Measurements from ENCODE around the gene LRRC39.
"Not testable (repeated sequence)": the region's sequence is repeated elsewhere in the genome, so short reads cannot be mapped to it uniquely, and the experiment has no call there.

The LRRC39 gene

GRCh38 chr1:100213141-100213540 is 35.1 kb upstream of the LRRC39 start:
- no peak for DNase-seq
- TF ChIP-seq CTCF (IDR thresholded peaks at IDR 0.05), result no peak
- Mint-ChIP-seq H3K4me1 (no peaks in the 10 kb centered on the region), H3K9me3 (no peaks in the 10 kb centered on the region), H3K27me3 (ENCODE audit: low read depth, poor library complexity) (no peaks in the 10 kb centered on the region), H3K27ac (no peak overlapping the region), H3K36me3 (ENCODE audit: low read depth) (peaks cover 36% of the 10 kb centered on the region), H3K4me3 (no peak overlapping the region)

GRCh38 chr1:100206301-100206700 is 28.2 kb upstream of the LRRC39 start:
- no peak overlapping the region for H3K27ac Mint-ChIP-seq
- peaks cover 73% of the 10 kb centered on the region for H3K36me3 Mint-ChIP-seq (ENCODE audit: low read depth)
- H3K9me3 Mint-ChIP-seq, result peaks cover 34% of the 10 kb centered on the region
- H3K4me1 Mint-ChIP-seq, result peaks cover 22% of the 10 kb centered on the region
- H3K27me3 Mint-ChIP-seq (ENCODE audit: low read depth, poor library complexity), result no peaks in the 10 kb centered on the region
- DNase-seq, result no peak
- H3K4me3 Mint-ChIP-seq, result no peak overlapping the region
- no peak for TF ChIP-seq CTCF (IDR thresholded peaks at IDR 0.05)

- H3K4me3 Mint-ChIP-seq; H3K27ac Mint-ChIP-seq; H3K27me3 Mint-ChIP-seq (ENCODE audit: low read depth, poor library complexity); DNase-seq: not testable (repeated sequence)
- H3K36me3 Mint-ChIP-seq (ENCODE audit: low read depth), result peaks cover 78% of the 10 kb centered on the region
- peaks cover 29% of the 10 kb centered on the region for H3K4me1 Mint-ChIP-seq
- H3K9me3 Mint-ChIP-seq, result peaks cover 38% of the 10 kb centered on the region
Measured at GRCh38 chr1:100205593-100205992, 27.5 kb upstream of the LRRC39 start.

GRCh38 chr1:100205103-100205502 is 27.0 kb upstream of the LRRC39 start:
- not testable (repeated sequence) for H3K27me3 Mint-ChIP-seq (ENCODE audit: low read depth, poor library complexity); H3K27ac Mint-ChIP-seq; DNase-seq; H3K4me3 Mint-ChIP-seq
- peaks cover 38% of the 10 kb centered on the region for H3K9me3 Mint-ChIP-seq
- peaks cover 33% of the 10 kb centered on the region for H3K4me1 Mint-ChIP-seq
- H3K36me3 Mint-ChIP-seq (ENCODE audit: low read depth), result peaks cover 80% of the 10 kb centered on the region

- H3K9me3 Mint-ChIP-seq, result peaks cover 38% of the 10 kb centered on the region
- not testable (repeated sequence) for DNase-seq; H3K27me3 Mint-ChIP-seq (ENCODE audit: low read depth, poor library complexity)
- H3K27ac Mint-ChIP-seq, result peak overlapping the region; percentile 90
- peaks cover 85% of the 10 kb centered on the region for H3K36me3 Mint-ChIP-seq (ENCODE audit: low read depth)
- peak overlapping the region; percentile 6 for H3K4me3 Mint-ChIP-seq
- peaks cover 37% of the 10 kb centered on the region for H3K4me1 Mint-ChIP-seq
Measured at GRCh38 chr1:100202703-100203102, 24.6 kb upstream of the LRRC39 start.

GRCh38 chr1:100200060-100200459 is 22.0 kb upstream of the LRRC39 start:
- Mint-ChIP-seq H3K4me1 (peaks cover 37% of the 10 kb centered on the region), H3K36me3 (ENCODE audit: low read depth) (peaks cover 80% of the 10 kb centered on the region)
- peak; percentile 24 for DNase-seq

GRCh38 chr1:100198596-100198995 is 20.5 kb upstream of the LRRC39 start:
- no peak for TF ChIP-seq CTCF (IDR thresholded peaks at IDR 0.05)
- Mint-ChIP-seq H3K4me1 (peaks cover 31% of the 10 kb centered on the region), H3K9me3 (peaks cover 15% of the 10 kb centered on the region), H3K4me3 (no peak overlapping the region), H3K27ac (peak overlapping the region; percentile 77), H3K36me3 (ENCODE audit: low read depth) (peaks cover 69% of the 10 kb centered on the region), H3K27me3 (ENCODE audit: low read depth, poor library complexity) (no peaks in the 10 kb centered on the region)
- DNase-seq, result no peak

More at GRCh38 chr1:100200060-100200459, 22.0 kb upstream of the LRRC39 start:
- not testable (repeated sequence) for H3K4me3 Mint-ChIP-seq; H3K27ac Mint-ChIP-seq; H3K27me3 Mint-ChIP-seq (ENCODE audit: low read depth, poor library complexity)
- peaks cover 30% of the 10 kb centered on the region for H3K9me3 Mint-ChIP-seq

GRCh38 chr1:100188617-100189016 is 10.6 kb upstream of the LRRC39 start:
- no peaks in the 10 kb centered on the region for H3K9me3 Mint-ChIP-seq
- H3K4me1 Mint-ChIP-seq, result peaks cover 5% of the 10 kb centered on the region
- H3K36me3 Mint-ChIP-seq (ENCODE audit: low read depth), result peaks cover 12% of the 10 kb centered on the region
- no peak for TF ChIP-seq CTCF (IDR thresholded peaks at IDR 0.05)
- H3K4me3 Mint-ChIP-seq, result no peak overlapping the region
- no peak for DNase-seq
- no peak overlapping the region for H3K27ac Mint-ChIP-seq
- H3K27me3 Mint-ChIP-seq (ENCODE audit: low read depth, poor library complexity), result no peaks in the 10 kb centered on the region
